GM19238 (cell line): ENCODE results near the gene B9D2.
"Not testable (repeated sequence)": the region's sequence is repeated elsewhere in the genome, so short reads cannot be mapped to it uniquely, and the experiment has no call there.

ENCODE experiments used
- DNase-seq: peaks from one replicate; pipeline ENCODE4 v3.0.0; 2011; ENCODE audit warnings: low spot score; ENCODE audit not compliant: insufficient read length

Gene B9D2

GRCh38 chr19:41355035-41355434, 8.9 kb downstream of the B9D2 start:
- DNase-seq, result no peak

GRCh38 chr19:41354343-41354953, 9.5 kb downstream of the B9D2 start:
- DNase-seq, result no peak

- peak; percentile 95 for DNase-seq
These were observed 10.2 kb downstream of the B9D2 start, which contains the start of gene TGFB1 for GRCh38 chr19:41353466-41354342. Gene TGFB1, minus strand, starts transcription at chr19:41353922. Its CDS starts 878 bp downstream, at chr19:41353044.

- no peak for DNase-seq
These were observed 11.1 kb downstream of the B9D2 start for GRCh38 chr19:41352609-41353465.

- DNase-seq, result no peak
These were observed 11.7 kb downstream of the B9D2 start for GRCh38 chr19:41352279-41352608.

DNA sequence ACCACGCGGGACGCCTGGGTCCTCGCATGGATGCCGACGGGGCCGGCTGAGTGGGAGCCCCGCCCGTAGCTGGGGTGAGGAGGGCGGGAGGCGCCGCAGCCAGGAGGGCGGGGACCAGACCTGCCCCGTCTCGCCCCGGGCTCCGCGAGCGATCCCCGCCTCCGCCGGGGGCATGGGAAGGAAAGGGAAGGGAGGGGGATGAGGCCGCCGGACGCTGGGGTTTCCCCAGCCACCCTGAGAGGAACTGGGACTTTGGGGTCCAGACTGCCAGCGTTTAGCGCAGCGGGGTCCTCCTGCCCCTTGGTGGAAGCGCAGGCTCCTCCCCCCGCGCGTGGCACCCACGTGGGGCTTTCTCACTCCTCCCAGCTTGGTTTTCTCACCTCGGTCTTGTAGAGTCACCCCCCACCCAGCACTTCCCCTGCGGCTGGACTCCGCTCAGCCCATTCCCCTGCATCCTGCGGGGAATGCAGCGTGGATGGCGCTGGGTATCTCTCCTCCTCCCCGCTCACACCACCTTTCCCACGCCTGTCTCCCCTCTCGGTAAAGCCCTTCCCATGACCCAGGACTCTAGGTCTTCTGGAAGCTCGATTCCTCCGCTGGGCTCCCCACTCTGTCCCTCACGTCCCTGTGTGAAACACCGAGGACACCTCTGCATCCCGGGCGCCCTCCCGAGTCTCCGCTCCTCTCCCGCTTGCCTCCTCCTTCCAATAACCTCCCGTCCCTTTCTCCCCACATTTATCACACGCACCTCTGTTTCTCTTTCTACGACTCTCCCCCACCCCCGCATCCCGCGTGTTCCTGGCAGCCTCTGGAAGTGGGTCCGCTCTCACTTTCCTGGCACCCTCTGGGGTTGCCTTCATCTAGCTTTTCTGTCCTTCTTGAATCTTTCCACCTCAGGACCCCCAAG, 12.4 kb downstream of the B9D2 start:
- no peak for DNase-seq

DNA sequence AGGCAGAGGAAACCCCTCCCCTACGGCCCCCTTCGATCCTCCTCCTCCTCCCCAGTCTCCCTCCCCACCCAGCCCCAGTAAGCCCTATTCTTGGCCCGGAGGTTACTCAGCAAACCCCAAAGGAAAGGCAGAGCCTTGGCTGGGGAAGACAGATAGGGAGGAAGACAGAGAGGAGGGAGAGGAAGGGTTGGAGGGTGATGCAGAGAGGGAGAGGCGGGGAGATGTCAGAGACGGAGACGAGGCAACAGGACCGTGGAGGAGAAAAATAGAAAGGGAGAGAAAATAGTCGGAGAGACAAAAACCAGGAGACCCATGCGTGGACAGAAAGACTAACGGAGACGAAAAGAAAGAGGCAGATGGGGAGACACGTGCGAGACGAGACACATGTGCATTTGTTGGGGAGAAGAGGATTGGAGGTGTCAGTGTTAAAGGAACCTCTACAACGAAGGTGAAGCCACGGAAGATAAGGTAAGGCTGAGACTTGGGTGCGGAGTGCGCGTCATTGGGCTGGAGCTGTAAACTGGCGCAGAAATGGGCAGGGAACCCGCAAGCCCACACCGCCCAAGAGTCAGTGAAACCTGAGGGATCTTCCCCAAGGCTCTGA, 13.1 kb downstream of the B9D2 start:
- DNase-seq, result no peak

- DNase-seq, result not testable (repeated sequence)
These were observed 17.0 kb downstream of the B9D2 start for GRCh38 chr19:41346916-41347315.

- DNase-seq, result no peak
These were observed 19.8 kb downstream of the B9D2 start for GRCh38 chr19:41344162-41344561.

GRCh38 chr19:41341669-41342490, 22.1 kb downstream of the B9D2 start:
- DNase-seq, result no peak

GRCh38 chr19:41339936-41340335, 24.0 kb downstream of the B9D2 start:
- no peak for DNase-seq

DNA sequence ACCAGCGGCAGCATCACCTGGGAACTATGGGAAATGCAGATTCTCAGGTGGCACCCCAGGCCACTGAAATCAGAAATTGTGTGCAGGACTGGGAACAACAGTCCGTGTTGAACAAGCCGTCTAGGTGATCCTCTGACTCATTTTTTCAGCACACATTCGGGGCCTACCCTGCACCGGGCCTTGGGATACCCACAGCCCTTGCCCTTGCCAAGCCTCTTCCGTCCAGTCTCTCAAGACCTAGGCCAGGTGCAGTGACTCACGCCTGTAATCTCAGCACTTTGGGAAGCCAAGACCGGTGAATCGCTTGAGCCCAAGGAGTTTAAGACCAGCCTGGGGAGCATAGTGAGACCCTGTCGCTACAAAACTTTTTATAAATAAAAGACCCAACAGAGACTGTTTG, 28.5 kb downstream of the B9D2 start:
- DNase-seq, result no peak

- DNase-seq, result no peak
These were observed 29.2 kb downstream of the B9D2 start for GRCh38 chr19:41334793-41335192.

- DNase-seq, result no peak
These were observed 31.5 kb downstream of the B9D2 start for GRCh38 chr19:41332468-41332867.

DNA sequence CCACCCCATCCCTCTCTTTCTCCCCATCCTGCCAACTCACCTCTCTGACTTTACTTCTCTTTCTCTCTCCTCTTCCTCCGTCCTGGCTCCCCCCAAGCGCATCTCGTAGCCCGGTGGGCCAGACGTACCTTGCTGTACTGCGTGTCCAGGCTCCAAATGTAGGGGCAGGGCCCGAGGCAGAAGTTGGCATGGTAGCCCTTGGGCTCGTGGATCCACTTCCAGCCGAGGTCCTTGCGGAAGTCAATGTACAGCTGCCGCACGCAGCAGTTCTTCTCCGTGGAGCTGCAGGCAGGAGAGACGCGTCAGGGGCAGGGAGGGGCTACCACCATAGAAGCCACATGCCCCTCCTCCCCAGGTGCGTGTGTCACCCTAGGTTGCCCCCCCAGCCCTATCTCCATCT, 31.9 kb downstream of the B9D2 start:
- no peak for DNase-seq

DNA sequence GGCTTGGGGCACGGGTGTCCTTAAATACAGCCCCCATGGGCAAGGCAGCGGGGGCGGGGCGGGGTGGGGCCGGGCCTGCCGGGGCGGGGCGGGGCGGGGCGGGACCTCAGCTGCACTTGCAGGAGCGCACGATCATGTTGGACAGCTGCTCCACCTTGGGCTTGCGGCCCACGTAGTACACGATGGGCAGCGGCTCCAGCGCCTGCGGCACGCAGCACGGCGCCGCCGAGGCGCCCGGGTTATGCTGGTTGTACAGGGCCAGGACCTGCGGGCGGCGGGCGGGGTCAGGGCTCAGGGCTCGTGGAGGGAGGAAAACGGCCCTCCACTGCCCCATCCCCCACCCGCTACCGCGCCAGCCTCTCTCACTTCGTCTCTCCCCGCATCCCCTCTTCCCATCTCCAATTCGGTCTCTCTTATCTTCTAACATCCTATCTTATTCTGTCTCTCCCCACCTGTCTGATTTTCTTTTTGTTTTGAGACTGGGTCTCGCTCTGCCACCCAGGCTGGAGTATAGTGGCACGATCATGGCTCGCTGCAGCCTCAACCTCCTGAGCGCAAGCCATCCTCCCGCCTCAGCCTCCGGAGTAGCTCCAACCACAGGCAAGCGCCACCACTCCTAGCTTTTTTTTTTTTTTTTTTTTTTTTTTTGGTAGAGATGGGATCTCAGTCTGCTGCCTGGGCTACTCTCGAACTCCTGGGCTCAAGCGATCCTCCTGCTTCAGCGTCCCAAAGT, 32.8 kb downstream of the B9D2 start:
- no peak for DNase-seq

DNA sequence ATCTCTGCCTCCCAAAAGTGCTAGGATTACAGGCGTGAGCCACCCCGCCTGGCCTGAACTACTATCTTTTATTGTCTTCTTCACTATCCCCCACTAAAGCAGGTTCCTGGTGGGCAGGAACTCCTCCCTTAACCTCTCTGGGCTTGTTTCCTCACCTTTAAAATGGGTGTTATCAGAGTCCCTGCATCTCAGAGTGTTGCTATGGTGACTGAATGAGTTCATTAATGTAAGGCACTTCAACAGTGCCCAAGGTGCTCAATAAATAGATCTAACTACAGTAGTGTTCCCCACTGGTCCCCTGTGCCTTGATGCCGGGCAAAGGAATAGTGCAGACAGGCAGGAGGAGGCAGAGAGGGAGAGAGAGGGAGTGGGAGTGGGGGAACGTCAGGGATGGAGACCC, 33.5 kb downstream of the B9D2 start:
- no peak for DNase-seq

- DNase-seq, result no peak
These were observed 35.1 kb downstream of the B9D2 start for GRCh38 chr19:41328842-41329225.
